HEK293 (cell line): Measurements from ENCODE around the gene MLLT10.

Experiments
- GFI1B ChIP-seq: fragments of 450-650 bp; formaldehyde crosslinking; IDR thresholded peaks from 2 replicates; pipeline ENCODE4 v1.5.1; 2016; ENCODE audit warnings: missing biosample characterization, missing genetic modification characterization
- GLI2 ChIP-seq: fragments of 450-650 bp; formaldehyde crosslinking; IDR thresholded peaks from 2 replicates; pipeline ENCODE4; 2017; ENCODE audit warnings: missing biosample characterization, missing genetic modification characterization, low read depth, borderline replicate concordance
- HOXC10 ChIP-seq: sonication (generic); formaldehyde crosslinking; IDR thresholded peaks from 2 replicates; pipeline ENCODE4 v1.8.1; 2023; ENCODE audit warnings: mild to moderate bottlenecking, missing genetic modification reagents
- KLF1 ChIP-seq: fragments of 450-650 bp; formaldehyde crosslinking; IDR thresholded peaks from 2 replicates; pipeline ENCODE4 v1.5.1; 2016; ENCODE audit warnings: missing biosample characterization, missing genetic modification characterization
- RBAK ChIP-seq: fragments of 450-650 bp; formaldehyde crosslinking; IDR thresholded peaks from 2 replicates; pipeline ENCODE4 v1.5.1; 2016; ENCODE audit warnings: missing biosample characterization, missing genetic modification characterization
- SP2 ChIP-seq: fragments of 450-650 bp; formaldehyde crosslinking; IDR thresholded peaks from 2 replicates; pipeline ENCODE4 v1.5.1; 2016; ENCODE audit warnings: missing biosample characterization, missing genetic modification characterization
- SP3 ChIP-seq: fragments of 450-650 bp; formaldehyde crosslinking; IDR thresholded peaks from 2 replicates; pipeline ENCODE4 v1.5.1; 2016; ENCODE audit warnings: missing biosample characterization, missing genetic modification characterization
- TRIM28 ChIP-seq: IDR thresholded peaks from 2 replicates; pipeline ENCODE4 v1.6.1; 2011; ENCODE audit warnings: low read length, control low read depth, borderline replicate concordance
- ZBTB1 ChIP-seq: fragments of 450-650 bp; formaldehyde crosslinking; IDR thresholded peaks from 2 replicates; pipeline ENCODE4 v1.5.1; 2016; ENCODE audit warnings: missing biosample characterization, missing genetic modification characterization
- ZBTB17 ChIP-seq: fragments of 450-650 bp; formaldehyde crosslinking; IDR thresholded peaks from 2 replicates; pipeline ENCODE4 v1.5.1; 2016; ENCODE audit warnings: missing biosample characterization, missing genetic modification characterization
- ZEB2 ChIP-seq: fragments of 450-650 bp; formaldehyde crosslinking; IDR thresholded peaks from 2 replicates; pipeline ENCODE4 v1.5.1; 2016; ENCODE audit warnings: missing biosample characterization, missing genetic modification characterization
- ZNF211 ChIP-seq: fragments of 450-650 bp; formaldehyde crosslinking; IDR thresholded peaks from 2 replicates; pipeline ENCODE4 v1.5.1; 2016; ENCODE audit warnings: low read depth, missing biosample characterization, missing genetic modification characterization
- ZNF335 ChIP-seq: fragments of 450-650 bp; formaldehyde crosslinking; conservative IDR thresholded peaks from 2 replicates; pipeline ENCODE4 v1.5.1; 2016; ENCODE audit warnings: missing biosample characterization, missing genetic modification characterization
- ZNF416 ChIP-seq: fragments of 450-650 bp; formaldehyde crosslinking; IDR thresholded peaks from 2 replicates; pipeline ENCODE4 v1.5.1; 2016; ENCODE audit warnings: missing biosample characterization, missing genetic modification characterization
- ZNF529 ChIP-seq: fragments of 450-650 bp; formaldehyde crosslinking; IDR thresholded peaks from 2 replicates; pipeline ENCODE4 v1.5.1; 2017; ENCODE audit warnings: missing genetic modification characterization, missing biosample characterization; ENCODE audit not compliant: insufficient replicate concordance
- ZNF561 ChIP-seq: fragments of 450-650 bp; IDR thresholded peaks from 2 replicates; pipeline ENCODE4 v1.5.1; 2018; ENCODE audit warnings: missing biosample characterization, missing genetic modification characterization, borderline replicate concordance
- ZNF677 ChIP-seq: fragments of 450-650 bp; IDR thresholded peaks from 2 replicates; pipeline ENCODE4 v1.5.0; 2018; ENCODE audit warnings: missing biosample characterization, mild to moderate bottlenecking, missing genetic modification characterization, moderate library complexity
- ZNF776 ChIP-seq: fragments of 450-650 bp; formaldehyde crosslinking; IDR thresholded peaks from 2 replicates; pipeline ENCODE4 v1.5.0; 2017; ENCODE audit warnings: missing biosample characterization, missing genetic modification characterization, borderline replicate concordance
- ZXDB ChIP-seq: fragments of 450-650 bp; formaldehyde crosslinking; IDR thresholded peaks from 2 replicates; pipeline ENCODE4 v1.5.1; 2016; ENCODE audit warnings: missing biosample characterization, missing genetic modification characterization
- TF ChIP-seq, protein P1 (sequence below): fragments of 450-650 bp; formaldehyde crosslinking; optimal IDR thresholded peaks from 2 replicates; pipeline ENCODE3; 2016; ENCODE audit warnings: missing biosample characterization, mild to moderate bottlenecking, missing genetic modification characterization
- TF ChIP-seq, protein P2 (sequence below): fragments of 450-650 bp; formaldehyde crosslinking; IDR thresholded peaks from 2 replicates; pipeline ENCODE4 v1.5.1; 2017; ENCODE audit warnings: missing biosample characterization, missing genetic modification characterization
- TF ChIP-seq, protein P3 (sequence below): fragments of 450-650 bp; formaldehyde crosslinking; IDR thresholded peaks from 2 replicates; pipeline ENCODE4 v1.5.1; 2016; ENCODE audit warnings: missing biosample characterization, missing genetic modification characterization, low read depth
- TF ChIP-seq, protein P4 (sequence below): fragments of 450-650 bp; formaldehyde crosslinking; IDR thresholded peaks from 2 replicates; pipeline ENCODE4 v1.5.1; 2017; ENCODE audit warnings: missing biosample characterization, missing genetic modification characterization
- TF ChIP-seq, protein P5 (sequence below): fragments of 450-650 bp; formaldehyde crosslinking; IDR thresholded peaks from 2 replicates; pipeline ENCODE4 v1.5.1; 2016; ENCODE audit warnings: missing biosample characterization, missing genetic modification characterization
- TF ChIP-seq, protein P6 (sequence below): fragments of 450-650 bp; formaldehyde crosslinking; IDR thresholded peaks from 2 replicates; pipeline ENCODE4 v1.5.1; 2016; ENCODE audit warnings: missing biosample characterization, missing genetic modification characterization, low read depth
- TF ChIP-seq, protein P7 (sequence below): fragments of 450-650 bp; formaldehyde crosslinking; IDR thresholded peaks from 2 replicates; pipeline ENCODE4 v1.5.1; 2016; ENCODE audit warnings: missing biosample characterization, missing genetic modification characterization
- TF ChIP-seq, protein P8 (sequence below): fragments of 450-650 bp; formaldehyde crosslinking; IDR thresholded peaks from 2 replicates; pipeline ENCODE4 v1.5.1; 2017; ENCODE audit warnings: missing biosample characterization, missing genetic modification characterization

The MLLT10 gene

DNA sequence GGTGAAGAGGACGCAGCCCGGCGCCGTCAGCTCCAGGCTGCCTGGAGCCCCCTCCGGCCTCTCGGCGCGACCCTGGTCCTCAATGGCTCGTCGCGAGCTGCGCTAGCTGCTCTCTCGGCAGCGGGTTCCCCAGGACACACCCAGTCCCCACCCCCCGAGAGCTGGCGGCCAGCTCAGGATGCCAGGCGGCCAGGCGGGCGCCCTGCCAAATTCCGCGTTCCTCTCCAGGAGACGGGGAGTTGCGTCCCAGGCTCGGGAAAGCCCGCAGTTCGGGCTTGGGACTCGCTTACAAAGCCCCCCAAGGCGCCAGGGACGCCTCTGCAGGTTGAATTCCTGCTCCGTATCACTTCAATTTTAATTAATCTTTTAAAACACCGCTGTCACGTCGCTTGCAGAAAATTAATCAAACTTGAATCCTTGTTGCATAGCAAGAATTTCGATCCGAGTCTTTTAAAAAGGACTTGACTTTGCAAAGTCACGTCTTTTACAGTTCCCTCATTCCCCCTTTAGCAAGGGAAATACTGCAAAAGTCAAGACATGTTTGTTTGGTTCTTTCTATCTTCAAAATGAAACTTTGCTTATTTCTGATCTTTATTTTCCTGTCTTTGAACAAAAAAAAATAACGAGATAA, 36.7 kb upstream of the MLLT10 start (continued):
- TF ChIP-seq, protein P1, sequence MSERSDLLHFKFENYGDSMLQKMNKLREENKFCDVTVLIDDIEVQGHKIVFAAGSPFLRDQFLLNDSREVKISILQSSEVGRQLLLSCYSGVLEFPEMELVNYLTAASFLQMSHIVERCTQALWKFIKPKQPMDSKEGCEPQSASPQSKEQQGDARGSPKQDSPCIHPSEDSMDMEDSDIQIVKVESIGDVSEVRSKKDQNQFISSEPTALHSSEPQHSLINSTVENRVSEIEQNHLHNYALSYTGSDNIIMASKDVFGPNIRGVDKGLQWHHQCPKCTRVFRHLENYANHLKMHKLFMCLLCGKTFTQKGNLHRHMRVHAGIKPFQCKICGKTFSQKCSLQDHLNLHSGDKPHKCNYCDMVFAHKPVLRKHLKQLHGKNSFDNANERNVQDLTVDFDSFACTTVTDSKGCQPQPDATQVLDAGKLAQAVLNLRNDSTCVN (tag by site-specific recombination), result peak; percentile 71
- TF ChIP-seq ZBTB1 (tag by site-specific recombination), result peak; percentile 30; the same call in 1 of the 2 replicates
- TF ChIP-seq, protein P2, sequence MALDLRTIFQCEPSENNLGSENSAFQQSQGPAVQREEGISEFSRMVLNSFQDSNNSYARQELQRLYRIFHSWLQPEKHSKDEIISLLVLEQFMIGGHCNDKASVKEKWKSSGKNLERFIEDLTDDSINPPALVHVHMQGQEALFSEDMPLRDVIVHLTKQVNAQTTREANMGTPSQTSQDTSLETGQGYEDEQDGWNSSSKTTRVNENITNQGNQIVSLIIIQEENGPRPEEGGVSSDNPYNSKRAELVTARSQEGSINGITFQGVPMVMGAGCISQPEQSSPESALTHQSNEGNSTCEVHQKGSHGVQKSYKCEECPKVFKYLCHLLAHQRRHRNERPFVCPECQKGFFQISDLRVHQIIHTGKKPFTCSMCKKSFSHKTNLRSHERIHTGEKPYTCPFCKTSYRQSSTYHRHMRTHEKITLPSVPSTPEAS (tag by site-specific recombination), result no peak
- TF ChIP-seq SP2, result 0 out of 2 replicates have a peak, but pooled peaks have one; percentile 6
- peak; percentile 77 for TF ChIP-seq ZNF335 (tag by site-specific recombination)
- TF ChIP-seq KLF1 (tag by site-specific recombination), result peak; percentile 90
- TF ChIP-seq, protein P3, sequence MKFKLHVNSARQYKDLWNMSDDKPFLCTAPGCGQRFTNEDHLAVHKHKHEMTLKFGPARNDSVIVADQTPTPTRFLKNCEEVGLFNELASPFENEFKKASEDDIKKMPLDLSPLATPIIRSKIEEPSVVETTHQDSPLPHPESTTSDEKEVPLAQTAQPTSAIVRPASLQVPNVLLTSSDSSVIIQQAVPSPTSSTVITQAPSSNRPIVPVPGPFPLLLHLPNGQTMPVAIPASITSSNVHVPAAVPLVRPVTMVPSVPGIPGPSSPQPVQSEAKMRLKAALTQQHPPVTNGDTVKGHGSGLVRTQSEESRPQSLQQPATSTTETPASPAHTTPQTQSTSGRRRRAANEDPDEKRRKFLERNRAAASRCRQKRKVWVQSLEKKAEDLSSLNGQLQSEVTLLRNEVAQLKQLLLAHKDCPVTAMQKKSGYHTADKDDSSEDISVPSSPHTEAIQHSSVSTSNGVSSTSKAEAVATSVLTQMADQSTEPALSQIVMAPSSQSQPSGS (tag by site-specific recombination), result no peak
- no peak for TF ChIP-seq ZNF677 (tag by site-specific recombination)
- TF ChIP-seq, protein P4, sequence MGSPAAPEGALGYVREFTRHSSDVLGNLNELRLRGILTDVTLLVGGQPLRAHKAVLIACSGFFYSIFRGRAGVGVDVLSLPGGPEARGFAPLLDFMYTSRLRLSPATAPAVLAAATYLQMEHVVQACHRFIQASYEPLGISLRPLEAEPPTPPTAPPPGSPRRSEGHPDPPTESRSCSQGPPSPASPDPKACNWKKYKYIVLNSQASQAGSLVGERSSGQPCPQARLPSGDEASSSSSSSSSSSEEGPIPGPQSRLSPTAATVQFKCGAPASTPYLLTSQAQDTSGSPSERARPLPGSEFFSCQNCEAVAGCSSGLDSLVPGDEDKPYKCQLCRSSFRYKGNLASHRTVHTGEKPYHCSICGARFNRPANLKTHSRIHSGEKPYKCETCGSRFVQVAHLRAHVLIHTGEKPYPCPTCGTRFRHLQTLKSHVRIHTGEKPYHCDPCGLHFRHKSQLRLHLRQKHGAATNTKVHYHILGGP (tag by site-specific recombination), result no peak
- TF ChIP-seq SP3, result peak; percentile 53
- TF ChIP-seq GFI1B (tag by site-specific recombination), result no peak
- TF ChIP-seq, protein P5, sequence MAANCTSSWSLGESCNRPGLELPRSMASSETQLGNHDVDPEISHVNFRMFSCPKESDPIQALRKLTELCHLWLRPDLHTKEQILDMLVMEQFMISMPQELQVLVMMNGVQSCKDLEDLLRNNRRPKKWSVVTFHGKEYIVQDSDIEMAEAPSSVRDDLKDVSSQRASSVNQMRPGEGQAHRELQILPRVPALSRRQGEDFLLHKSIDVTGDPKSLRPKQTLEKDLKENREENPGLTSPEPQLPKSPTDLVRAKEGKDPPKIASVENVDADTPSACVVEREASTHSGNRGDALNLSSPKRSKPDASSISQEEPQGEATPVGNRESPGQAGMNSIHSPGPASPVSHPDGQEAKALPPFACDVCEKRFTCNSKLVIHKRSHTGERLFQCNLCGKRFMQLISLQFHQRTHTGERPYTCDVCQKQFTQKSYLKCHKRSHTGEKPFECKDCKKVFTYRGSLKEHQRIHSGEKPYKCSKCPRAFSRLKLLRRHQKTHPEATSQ, result no peak
- TF ChIP-seq ZNF529, result no peak
- TF ChIP-seq, protein P6, sequence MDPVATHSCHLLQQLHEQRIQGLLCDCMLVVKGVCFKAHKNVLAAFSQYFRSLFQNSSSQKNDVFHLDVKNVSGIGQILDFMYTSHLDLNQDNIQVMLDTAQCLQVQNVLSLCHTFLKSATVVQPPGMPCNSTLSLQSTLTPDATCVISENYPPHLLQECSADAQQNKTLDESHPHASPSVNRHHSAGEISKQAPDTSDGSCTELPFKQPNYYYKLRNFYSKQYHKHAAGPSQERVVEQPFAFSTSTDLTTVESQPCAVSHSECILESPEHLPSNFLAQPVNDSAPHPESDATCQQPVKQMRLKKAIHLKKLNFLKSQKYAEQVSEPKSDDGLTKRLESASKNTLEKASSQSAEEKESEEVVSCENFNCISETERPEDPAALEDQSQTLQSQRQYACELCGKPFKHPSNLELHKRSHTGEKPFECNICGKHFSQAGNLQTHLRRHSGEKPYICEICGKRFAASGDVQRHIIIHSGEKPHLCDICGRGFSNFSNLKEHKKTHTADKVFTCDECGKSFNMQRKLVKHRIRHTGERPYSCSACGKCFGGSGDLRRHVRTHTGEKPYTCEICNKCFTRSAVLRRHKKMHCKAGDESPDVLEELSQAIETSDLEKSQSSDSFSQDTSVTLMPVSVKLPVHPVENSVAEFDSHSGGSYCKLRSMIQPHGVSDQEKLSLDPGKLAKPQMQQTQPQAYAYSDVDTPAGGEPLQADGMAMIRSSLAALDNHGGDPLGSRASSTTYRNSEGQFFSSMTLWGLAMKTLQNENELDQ, result no peak
- no peak for TF ChIP-seq ZNF416 (tag by site-specific recombination)
- peak; percentile 74; the same call in 1 of the 2 replicates for TF ChIP-seq ZBTB17 (tag by site-specific recombination)
- no peak for TF ChIP-seq TRIM28
- TF ChIP-seq, protein P7, sequence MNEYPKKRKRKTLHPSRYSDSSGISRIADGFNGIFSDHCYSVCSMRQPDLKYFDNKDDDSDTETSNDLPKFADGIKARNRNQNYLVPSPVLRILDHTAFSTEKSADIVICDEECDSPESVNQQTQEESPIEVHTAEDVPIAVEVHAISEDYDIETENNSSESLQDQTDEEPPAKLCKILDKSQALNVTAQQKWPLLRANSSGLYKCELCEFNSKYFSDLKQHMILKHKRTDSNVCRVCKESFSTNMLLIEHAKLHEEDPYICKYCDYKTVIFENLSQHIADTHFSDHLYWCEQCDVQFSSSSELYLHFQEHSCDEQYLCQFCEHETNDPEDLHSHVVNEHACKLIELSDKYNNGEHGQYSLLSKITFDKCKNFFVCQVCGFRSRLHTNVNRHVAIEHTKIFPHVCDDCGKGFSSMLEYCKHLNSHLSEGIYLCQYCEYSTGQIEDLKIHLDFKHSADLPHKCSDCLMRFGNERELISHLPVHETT (tag by site-specific recombination), result no peak
- 0 out of 2 replicates have a peak, but pooled peaks have one; percentile 20 for TF ChIP-seq ZEB2 (tag by site-specific recombination)
- peak; percentile 88 for TF ChIP-seq ZNF561
- TF ChIP-seq ZNF776 (tag by site-specific recombination), result no peak
- TF ChIP-seq, protein P8, sequence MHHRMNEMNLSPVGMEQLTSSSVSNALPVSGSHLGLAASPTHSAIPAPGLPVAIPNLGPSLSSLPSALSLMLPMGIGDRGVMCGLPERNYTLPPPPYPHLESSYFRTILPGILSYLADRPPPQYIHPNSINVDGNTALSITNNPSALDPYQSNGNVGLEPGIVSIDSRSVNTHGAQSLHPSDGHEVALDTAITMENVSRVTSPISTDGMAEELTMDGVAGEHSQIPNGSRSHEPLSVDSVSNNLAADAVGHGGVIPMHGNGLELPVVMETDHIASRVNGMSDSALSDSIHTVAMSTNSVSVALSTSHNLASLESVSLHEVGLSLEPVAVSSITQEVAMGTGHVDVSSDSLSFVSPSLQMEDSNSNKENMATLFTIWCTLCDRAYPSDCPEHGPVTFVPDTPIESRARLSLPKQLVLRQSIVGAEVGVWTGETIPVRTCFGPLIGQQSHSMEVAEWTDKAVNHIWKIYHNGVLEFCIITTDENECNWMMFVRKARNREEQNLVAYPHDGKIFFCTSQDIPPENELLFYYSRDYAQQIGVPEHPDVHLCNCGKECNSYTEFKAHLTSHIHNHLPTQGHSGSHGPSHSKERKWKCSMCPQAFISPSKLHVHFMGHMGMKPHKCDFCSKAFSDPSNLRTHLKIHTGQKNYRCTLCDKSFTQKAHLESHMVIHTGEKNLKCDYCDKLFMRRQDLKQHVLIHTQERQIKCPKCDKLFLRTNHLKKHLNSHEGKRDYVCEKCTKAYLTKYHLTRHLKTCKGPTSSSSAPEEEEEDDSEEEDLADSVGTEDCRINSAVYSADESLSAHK (tag by site-specific recombination), result no peak; the same call in 1 of the 2 replicates
- TF ChIP-seq HOXC10 (CRISPR knock-in tag), result no peak
- no peak for TF ChIP-seq RBAK
- TF ChIP-seq ZXDB (tag by site-specific recombination), result peak; percentile 64; the same call in 1 of the 2 replicates
- TF ChIP-seq GLI2 (tag by site-specific recombination), result no peak
- TF ChIP-seq ZNF211 (tag by site-specific recombination), result no peak
